ENCODE measurements around the gene ZNF41.
A peak's percentile ranks its signal among the peaks of the same experiment; 100 is the strongest.
"Not testable (repeated sequence)": the region's sequence is repeated elsewhere in the genome, so short reads cannot be mapped to it uniquely, and the experiment has no call there.

ZNF41 gene

DNA sequence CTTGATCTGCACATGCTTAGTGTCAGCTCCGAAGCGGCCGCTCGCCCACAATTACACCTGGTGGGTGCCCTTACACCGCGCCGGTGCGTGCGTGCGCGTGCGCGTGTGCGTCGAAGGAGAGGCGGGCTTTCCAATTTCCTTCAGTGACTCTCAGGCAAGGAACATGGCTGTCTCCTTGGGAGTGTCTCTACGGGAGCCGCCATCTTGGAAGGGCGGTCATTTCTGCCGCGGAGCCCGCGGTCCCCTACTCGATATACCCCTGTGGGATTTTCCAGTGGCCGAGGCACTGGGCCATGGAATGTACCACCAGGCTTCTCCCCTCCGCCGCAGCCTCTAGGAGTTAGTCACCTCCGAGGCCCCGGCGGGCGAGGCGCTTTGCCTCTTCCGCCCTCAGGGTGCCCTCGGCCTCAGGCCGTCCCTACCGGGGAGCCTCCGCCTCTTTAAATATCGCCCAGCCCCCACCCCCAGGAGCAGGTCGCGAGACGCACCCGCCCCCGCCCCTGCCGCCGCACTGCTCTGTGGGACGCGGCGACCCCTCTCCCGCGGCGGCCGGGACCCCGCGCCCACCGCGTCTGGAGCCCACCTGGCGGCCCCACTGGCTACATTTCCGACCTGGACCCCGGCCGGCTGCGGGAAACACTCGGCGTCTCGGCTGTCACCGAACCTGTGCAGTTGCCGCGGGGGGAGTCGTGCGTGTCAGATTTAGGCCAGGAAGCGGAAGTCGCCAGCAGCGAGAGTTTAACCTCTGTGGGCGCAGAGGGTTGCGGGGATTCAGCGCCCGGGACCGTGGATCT is at the start of gene ZNF41:
Gene ZNF41, minus strand, starts transcription at position 711 of the 794 bp plus-strand sequence. CDS start 15,741 bp downstream, outside the sequence.
- DNase-seq: peak; percentile 88

DNA sequence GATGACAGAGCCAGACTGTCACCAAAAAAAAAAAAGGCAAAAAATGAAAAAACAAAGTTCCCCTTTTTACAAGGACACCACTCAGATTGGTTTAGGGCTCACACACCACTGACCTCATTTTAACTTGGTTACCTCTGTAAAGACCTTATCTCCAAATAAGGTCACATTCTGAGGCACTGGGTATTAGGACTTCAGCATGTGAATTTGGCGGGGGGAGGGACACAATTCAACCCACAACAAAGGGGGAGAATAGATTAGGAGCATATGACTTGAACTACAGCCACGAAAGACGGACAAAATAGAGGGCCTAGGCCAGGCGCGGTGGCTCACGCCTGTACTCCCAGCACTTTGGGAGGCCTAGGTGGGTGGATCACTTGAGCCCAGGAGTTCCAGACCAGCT is 47.0 kb upstream of the ZNF41 start:
- DNase-seq: no peak

DNA sequence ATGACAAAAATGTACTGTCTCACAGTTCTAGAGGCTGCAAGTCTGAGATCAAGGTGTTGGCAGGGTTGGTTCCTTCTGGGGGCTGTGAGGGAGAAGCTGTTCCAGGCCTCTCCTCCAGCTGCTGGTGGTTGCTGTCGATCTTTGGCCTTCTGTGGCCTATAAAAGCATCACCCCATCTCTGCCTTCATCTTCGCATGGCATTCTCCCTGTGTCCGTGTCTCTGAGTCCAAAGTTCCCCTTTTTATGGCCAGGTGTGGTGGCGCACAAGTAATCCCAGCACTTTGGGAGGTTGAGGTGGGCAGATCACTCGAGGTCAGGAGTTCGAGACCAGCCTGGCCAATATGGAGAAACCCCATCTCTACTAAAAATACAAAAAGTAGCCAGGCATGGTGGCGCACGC is 46.5 kb upstream of the ZNF41 start:
- no peak for DNase-seq

DNA sequence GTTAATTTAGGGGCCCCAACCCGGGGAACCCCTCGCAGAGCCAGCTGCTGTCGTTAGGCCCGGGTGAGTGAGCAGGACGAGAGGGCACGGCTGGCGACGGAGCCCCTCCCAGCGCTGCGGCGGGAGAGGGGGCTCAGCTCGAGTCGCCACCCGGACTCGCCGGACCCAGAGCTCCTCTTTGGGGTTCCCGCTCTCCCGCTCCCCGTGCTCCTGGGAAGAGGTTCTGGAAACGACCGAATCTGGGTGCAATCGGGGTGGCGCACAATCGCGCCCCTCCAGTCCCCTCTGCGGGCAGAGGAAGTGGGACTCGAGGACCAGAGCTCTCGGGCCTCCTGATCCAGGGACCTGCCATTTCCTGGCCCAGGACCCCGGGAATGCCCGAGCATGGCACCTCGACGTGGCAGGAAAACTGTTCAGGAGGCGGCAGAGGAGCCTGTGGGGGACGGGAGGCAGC is 40.7 kb upstream of the ZNF41 start:
- no peak for DNase-seq

DNA sequence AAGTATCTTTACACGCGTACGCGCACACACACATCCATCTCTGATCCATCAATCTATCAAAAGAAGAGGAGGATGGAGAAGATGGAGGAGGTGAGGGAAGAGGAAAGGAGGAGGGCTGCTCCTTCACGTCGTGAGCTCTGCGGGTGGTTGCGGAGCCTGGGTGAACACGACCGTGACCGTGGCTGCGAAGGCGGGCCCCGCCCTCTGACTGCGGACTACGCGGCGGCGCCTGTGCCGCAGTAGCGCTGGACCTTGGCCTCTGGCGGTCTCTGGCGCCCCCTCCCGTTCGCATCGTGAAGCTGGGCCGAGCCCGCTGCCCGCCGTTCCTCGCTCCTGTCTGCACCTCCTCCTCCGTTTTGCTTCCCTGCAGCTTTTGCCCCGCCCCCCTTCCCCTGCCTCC is 40.3 kb upstream of the ZNF41 start:
- DNase-seq: peak; percentile 69

DNA sequence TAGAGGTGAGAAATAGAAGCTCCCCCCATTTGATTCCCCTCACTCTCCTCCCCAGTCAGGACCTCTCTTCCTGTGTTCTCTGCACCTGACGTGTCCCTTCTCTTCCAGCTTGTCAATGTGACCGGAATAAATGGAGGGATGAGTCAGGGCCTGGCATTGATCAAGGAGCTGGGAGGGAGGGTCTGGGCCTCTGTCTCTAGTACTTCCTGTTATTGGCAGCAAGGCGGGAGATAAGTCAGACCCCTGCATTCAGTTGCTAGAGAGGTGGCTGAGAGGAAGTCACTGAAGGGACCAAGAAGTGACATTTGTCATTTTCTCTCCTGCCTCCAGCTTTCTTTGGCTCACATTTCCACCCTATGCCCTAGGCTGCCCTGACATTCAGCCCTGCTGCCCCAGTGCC is 35.1 kb upstream of the ZNF41 start:
- no peak for DNase-seq

DNA sequence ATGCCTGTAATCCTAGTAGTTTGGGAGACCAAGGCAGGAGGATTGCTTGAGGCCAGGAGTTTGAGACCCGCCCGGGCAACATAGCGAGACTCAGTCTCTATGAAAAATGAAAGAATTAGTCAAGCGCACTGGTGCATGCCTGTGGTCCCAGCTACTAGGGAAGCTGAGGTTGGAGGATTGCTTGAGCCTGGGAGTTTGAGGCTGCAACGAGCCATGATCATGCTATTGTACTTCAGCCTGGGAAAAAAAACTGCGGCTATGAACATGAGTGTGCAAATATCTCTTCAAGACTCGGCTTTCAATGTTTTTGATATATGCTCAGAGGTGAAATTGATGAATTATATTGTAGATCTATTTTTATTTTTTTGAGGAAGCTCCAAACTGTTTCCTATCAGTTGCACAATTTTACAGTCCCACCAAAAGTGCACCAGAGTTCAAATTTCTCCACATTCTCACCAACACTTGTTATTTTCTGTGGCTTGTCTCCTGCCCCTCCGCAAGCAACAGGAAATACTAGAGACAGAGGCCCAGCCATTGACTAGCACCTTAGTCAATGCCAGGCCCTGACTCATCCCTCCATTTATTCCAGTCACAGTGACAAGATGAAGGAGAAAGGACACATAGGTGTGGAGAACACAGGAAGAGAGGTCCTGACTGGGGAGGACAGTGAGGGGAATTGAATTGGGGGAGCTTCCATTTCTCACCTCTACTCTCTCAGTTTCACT is 33.1 kb upstream of the ZNF41 start:
- DNase-seq: no peak

DNA sequence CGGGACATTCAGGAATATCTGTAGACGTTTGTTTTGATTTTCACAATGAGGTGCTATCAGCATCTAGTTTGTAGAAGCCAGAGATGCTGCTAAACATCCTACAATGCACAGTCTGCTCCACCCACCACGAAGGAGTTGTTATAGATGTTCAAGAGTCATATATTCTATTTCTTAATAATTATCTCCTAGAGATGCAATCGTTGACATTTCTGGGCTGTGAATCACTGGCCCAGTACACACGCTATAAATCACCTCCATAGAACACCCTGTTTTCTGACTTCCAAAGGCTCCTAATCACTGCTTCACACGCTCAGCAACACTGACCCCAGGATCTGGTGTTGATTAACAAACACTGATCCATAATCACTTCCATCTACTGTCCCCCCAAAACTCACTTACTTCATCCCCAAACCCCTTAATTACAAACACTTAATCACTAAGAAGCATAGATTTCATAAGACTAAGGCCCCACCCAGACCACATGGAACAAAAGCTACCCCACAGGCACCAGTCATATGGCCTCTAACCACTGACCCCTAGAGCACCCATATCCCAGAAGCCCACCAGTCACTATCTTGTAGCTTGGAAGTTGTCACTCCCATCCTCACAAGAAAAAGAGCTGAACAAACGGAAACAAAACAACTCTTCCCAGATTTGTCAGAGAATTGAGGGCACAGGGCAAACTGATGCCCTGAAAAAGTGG is 31.7 kb upstream of the ZNF41 start:
- DNase-seq: no peak

DNA sequence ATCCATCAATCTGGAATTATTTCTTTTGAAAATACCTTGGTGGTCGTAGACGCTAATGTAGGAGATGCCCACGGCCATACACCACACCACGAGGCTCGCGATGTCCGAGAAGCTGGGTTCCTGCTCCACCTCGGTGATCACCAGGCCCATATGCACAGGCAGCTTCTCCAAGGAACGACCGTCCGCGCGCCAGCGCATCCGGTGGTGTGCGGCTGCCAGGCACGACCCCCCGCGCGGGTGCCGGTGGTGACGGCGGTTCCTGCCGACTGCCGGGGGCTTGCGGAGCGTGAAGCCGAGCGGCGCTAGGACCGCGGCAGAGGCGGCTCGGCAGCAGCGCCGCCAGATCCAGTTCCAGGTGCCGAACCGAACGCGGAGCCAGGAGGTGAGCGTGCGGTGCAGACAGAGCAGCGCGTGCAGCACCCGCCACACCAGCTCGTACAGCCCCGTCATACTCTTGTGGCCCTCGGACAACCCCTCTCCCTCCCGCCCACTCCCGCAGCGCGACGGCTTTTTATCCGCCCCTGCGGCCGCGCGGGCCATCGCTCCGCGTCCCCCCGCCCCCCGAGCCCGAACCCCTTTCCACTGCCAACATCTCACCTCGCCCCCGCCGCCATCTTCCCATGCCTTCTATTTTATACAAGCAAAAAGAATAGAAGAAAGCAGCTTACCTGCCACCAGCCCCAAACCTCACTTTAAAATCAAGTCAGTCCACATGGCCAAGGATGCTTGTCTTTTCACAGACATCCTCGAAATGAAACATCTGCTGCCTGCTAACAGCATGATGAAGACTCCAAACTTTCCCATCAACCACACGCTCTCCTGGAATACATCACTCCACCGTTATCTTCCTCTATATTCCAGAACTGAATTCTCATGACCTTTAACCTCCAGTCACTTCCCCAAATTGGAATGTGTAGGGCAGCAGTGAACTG is 30.3 kb upstream of the ZNF41 start:
- peak; percentile 20 for DNase-seq

DNA sequence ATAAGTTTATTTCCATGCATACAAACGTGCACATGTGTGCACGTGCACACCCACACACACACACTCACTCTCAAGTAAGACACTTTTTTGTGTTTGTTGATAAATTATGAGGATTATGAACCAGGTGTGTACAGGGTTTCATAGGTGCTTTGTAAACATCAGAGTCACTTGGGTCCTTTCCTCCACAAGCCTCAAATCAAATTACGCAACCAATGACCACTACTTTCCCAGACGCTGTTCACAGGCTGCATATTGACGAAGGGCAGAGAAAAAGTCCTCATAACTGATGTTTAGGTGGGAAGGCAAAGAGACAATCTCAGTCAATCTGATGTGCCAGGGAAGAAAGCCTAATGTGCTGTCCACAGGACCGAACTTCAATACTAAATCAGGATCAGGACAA is 29.4 kb upstream of the ZNF41 start:
- not testable (repeated sequence) for DNase-seq

DNA sequence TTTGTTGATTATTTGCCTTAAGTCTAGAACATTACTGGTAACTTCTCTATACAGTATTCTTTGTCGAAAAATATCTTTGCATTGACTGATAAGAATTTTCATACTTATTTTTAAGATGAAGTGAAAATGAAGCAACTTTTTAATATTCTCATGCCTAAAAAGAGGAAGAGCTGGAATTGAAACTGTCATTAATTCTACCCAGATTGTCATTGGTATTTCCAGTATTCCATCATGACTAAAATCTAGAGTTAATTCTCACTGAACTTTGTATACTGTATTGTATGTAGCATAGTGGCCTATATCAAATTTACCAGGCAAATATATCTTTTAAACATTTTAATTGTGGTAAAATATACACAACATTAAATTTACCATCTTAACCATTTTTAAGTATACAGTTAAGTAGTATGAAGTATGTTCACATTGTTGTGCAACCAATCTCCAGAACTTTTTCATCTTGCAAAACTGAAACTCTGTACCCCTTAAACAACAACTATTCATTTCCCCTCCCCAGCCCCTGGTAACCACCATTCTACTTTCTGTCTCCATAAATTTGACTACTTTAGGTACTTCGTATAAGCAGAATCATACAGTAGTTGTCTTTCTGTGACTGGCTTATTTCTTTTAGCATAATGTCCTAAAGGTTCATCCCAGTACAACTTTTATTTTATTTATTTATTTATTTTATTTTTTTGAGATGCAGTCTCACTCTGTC is 24.3 kb upstream of the ZNF41 start:
- no peak for DNase-seq

DNA sequence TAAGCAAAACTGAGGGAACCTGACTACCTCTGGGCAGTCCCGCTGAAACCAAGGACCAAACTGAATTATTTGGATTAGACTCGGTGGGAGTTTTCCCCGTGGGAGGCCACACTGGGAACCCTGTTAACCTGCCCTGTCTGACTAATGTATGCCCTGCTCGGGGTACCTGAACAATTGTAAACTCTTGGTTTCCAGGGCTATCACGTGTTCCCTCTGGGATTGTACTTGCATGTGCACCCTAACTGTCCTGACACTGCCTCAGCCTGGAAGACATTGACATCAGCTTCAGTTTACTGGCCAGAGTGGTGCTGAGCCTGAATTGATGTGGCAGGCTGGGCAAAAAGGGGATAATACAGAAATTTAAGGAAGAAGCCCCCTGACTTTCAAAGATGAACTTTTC is 20.1 kb upstream of the ZNF41 start:
- DNase-seq: no peak

DNA sequence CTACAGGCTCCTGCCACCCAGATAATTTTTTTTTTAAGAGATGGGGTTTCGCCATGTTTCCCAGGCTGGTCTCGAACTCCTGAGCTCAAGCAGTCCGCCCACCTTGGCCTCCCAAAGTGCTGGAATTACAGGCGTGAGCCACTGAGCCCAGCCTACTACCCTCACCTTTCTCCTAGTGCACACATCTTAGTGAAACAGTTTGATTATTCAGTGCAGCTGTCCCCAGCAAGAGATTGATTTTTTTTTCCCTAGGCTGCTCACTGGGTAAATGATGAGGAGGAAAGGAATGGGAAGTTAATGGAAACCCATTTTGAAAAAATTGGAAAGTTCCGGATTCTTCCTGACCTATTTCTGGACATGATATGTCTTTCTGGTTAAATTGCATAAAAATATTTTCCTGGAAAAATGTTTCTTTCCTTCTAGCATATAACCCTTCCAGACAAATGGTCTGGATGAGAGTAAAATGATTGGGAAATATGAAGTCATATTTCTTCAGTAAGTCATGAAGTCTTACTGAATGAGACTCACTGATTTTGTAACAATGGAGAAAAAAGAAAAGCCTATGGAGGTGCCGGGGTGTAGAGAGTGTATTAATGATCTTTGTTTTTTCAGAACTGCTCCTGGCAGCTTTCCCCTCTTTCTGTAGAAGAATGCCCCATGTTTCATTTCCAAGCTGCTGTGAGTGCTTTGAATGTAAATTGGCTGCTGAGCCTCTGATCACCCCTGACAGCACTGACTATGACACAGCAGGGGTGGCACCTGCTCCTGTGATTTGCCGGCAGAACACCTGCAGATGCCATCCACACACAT is 19.5 kb upstream of the ZNF41 start:
- no peak for DNase-seq

DNA sequence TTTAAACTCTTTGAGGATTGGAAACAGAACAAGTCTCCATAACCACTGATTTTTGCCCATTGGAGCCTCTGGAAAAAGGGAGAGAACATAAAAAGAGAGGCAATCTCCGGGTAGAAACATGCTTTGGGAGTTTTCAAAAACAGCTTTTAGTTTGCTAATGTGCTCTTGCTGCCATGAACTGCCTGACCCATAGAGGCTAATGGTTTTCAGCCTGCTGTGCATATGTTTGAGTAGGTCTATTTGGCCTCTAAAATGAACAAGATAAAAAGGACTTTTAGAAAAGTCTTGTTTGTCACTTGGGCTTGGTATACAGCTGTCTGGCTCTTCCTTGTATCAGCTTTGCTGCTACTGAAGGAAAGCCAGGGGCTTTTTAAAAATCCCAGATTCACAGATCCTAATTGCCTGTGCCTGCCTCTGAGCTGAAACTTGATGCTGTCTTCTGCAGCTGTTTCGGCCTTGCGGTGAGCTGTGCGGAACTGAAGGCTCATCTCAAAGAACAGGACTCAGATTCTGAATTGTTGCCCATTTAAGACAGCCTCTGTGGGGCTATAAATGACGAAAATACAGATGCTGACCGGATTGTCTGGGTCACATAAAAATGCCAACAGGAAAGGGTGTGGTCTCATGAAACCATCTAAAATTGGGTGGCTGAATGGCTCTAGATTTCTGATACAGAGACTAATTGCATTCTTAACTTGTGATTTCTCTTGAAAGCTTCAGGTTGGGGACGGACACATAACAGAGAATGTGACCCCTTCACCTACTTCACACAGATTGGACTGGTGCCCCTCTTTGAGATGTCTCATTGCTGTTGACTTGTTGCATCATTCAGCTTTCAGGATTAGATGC is 18.4 kb upstream of the ZNF41 start:
- DNase-seq: no peak

DNA sequence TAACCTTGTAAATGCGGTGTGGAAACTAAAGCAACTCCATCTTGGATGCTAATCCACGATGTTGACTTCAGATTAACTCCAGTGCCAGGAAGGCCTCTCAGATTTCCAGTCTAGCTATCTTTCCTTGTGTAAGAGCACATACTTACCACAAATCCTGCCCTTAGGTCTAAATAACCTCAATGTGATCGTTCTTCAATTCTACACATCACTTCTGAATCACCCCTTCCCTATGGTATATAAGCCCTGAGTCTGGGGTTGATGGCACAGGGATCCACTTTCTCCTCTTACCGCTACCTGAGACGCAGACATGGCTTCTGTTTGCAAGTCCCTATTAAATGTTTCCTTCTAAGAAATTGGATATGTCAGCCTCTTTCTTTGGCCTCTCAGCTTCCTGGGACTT is 17.5 kb upstream of the ZNF41 start:
- no peak for DNase-seq

DNA sequence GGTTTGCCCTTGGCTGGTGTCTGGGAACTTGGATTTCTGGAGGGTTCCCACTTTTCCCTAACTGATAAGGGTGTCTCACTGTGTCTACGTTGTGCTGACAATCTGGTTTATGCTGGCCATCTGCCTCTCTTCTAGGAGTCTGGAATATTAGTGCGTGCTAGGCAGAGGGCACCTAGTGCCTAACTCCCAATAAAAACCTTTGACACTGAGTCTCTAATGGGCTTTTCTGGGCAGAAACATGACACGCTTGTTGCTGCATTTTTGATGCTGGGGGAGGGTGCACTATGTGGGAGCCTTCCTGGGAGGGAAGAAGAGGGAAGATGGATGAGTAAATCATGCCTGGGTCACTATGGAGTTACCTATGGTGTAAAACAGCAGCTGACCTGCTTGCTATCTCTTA is 16.3 kb upstream of the ZNF41 start:
- no peak for DNase-seq

DNA sequence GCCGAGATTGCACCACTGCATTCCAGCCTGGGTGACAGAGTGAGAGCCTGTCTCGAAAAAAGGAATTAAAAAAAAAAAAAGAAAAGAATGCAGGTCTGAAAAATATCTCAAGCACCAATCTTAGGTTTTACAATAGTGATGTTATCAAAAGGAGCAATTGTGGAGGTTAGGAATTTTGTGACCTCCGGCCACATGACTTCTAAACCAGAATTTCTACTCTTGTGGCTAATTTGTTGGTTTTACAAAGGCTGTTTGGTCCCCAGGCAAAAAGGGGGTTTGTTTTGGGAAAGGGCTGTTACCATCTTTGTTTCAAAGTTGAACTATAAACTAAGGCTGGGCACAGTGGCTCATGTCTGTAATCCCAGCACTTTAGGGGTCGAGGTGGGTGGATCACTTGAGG is 15.4 kb upstream of the ZNF41 start:
- DNase-seq: no peak

DNA sequence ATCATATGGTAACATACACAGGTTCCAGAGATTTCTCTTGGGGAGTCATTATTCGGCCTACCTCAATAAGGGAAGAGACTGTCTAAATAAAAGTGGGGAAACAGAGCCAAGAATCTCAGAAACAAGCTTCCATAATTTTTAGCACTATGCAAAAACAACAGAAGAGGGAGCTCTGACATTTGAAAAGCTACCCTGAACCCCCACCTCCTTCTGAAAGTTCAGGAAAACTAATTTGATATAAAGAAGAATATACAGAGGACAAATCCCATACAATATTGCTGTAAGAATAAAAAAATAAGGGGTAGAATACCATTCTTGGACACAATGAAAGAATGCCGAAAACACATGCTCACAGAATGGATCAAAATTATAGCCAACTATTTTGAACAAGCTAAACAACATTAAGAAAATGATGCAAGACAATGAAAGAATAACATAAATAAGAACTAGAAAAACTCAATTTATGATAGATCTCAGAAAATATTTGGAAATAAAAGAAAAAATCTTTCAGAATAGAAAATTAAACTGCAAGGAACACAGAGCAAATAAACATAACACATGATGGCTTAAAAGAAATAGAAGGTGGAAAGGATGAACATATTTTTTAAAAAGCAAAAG is 14.4 kb upstream of the ZNF41 start:
- no peak for DNase-seq

DNA sequence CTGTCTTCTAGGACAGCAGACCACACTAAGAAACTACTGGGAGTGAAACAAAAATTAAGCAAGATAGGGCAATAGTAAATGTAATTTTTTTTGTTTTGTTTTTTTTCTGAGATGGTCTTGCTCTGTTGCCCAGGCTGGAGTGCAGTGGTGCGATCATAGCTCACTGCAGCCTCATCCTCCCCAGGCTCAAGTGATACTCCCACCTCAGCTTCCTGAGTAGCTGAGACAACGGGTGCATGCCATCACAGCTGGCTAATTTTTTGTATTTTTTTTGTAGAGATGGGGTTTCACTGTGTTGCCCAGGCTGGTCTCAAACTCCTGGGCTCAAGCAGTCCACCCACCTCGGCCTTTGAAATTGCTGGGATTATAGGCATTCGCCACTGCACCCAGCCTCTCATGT is 9.1 kb upstream of the ZNF41 start:
- DNase-seq: not testable (repeated sequence)
